Measurements from ENCODE around the gene ZZZ3. TPM values are rescaled to one million over a fixed set of nuclear protein-coding genes. Genes with fewer than 3 reads are reported as not detected.
"Not testable (repeated sequence)": the region's sequence is repeated elsewhere in the genome, so short reads cannot be mapped to it uniquely, and the experiment has no call there.

ZZZ3 gene
- total RNA-seq, 2 experiments from 2014 or later = 51.4 to 66.4 TPM

DNA sequence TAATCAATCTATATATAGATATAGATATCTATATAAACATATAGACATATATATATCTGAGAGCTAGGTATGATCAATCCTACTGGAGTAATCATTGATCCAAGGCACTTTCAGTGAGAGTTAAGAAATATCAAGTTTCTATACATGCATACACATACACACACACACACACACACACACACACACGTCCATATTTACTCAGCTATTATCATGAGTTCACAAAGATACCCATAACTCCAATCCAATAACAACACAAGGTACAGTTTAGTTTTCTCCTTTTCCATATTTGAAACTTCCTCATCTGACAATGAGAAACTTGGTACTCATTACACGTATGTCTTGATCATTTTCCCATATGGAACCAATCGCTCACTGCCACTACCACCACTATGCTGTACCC, 27.3 kb upstream of the ZZZ3 start:
- BruUV-seq (replicated peaks) = no TSS peak
- Histone ChIP-seq H3K79me2 (ENCODE audit: insufficient read depth, low read depth, low read length) (no peaks in the 10 kb centered on the region), H3K4me3 (ENCODE audit: low read depth, low read length, poor library complexity, severe bottlenecking) (no peak overlapping the region), H2AFZ (ENCODE audit: low read length) (no peak overlapping the region), H3K9me2 (ENCODE audit: insufficient read depth, low read length) (no peaks in the 10 kb centered on the region), H3K27ac (ENCODE audit: low read depth, low read length, poor library complexity, severe bottlenecking) (no peak overlapping the region), H4K20me1 (ENCODE audit: insufficient read depth, low read length) (no peaks in the 10 kb centered on the region), H3K9me3 (ENCODE audit: low read length) (no peaks in the 10 kb centered on the region), H3K4me1 (ENCODE audit: insufficient read depth, low read length, poor library complexity, severe bottlenecking) (no peaks in the 10 kb centered on the region), H3K4me2 (ENCODE audit: low read length) (no peak overlapping the region), H3K36me3 (ENCODE audit: insufficient read depth, low read length) (peaks cover 76% of the 10 kb centered on the region)
- intact Hi-C loops (cut with micrococcal nuclease; ENCODE audit: unreplicated experiment) = loop anchor here (10.0 kb wide), 1 partner anchor 195 kb away; no protein-coding TSS in a partner anchor
- ChIA-PET POLR2A (interaction anchor here (0.7 to 1.1 kb wide), 2 partner anchors 9 to 442 kb away, joined by 3 read pairs; no protein-coding TSS in a partner anchor), CTCF (ENCODE audit: unreplicated experiment) (no interaction called here)
- DNase-seq (ENCODE audit: low spot score) = no peak
- no peak for TF ChIP-seq EZH2phosphoT487 (IDR thresholded peaks at IDR 0.05; ENCODE audit: borderline replicate concordance, low read depth, low read length)
- TF ChIP-seq, protein P1, sequence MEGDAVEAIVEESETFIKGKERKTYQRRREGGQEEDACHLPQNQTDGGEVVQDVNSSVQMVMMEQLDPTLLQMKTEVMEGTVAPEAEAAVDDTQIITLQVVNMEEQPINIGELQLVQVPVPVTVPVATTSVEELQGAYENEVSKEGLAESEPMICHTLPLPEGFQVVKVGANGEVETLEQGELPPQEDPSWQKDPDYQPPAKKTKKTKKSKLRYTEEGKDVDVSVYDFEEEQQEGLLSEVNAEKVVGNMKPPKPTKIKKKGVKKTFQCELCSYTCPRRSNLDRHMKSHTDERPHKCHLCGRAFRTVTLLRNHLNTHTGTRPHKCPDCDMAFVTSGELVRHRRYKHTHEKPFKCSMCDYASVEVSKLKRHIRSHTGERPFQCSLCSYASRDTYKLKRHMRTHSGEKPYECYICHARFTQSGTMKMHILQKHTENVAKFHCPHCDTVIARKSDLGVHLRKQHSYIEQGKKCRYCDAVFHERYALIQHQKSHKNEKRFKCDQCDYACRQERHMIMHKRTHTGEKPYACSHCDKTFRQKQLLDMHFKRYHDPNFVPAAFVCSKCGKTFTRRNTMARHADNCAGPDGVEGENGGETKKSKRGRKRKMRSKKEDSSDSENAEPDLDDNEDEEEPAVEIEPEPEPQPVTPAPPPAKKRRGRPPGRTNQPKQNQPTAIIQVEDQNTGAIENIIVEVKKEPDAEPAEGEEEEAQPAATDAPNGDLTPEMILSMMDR (conservative IDR thresholded peaks at IDR 0.05; ENCODE audit: low read length) = no peak

DNA sequence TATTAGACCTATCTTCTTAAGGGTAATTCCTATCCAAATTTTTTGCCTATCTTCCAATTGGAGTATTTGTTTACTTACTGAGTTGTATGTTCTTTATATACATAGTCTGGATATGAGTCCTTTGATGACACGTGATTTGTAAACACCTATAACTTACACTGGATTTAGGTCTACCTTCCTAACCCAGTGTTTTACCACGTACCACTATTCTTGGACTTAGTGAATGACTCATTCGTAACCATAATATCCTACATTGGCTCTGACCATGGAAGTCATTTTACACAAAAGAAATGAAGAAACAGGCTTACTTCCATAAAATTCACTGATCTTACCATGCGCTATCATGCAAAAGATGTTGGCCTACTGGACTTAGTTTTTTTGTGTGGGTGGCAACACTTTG, 23.9 kb upstream of the ZZZ3 start:
- Histone ChIP-seq H3K27ac (ENCODE audit: low read depth, low read length, poor library complexity, severe bottlenecking) (no peak overlapping the region), H3K4me2 (ENCODE audit: low read length) (no peak overlapping the region), H3K4me3 (ENCODE audit: low read depth, low read length, poor library complexity, severe bottlenecking) (no peak overlapping the region), H3K9me2 (ENCODE audit: insufficient read depth, low read length) (no peaks in the 10 kb centered on the region), H4K20me1 (ENCODE audit: insufficient read depth, low read length) (no peaks in the 10 kb centered on the region), H3K79me2 (ENCODE audit: insufficient read depth, low read depth, low read length) (no peaks in the 10 kb centered on the region), H3K36me3 (ENCODE audit: insufficient read depth, low read length) (peaks cover 49% of the 10 kb centered on the region), H3K9me3 (ENCODE audit: low read length) (no peaks in the 10 kb centered on the region), H2AFZ (ENCODE audit: low read length) (no peak overlapping the region), H3K4me1 (ENCODE audit: insufficient read depth, low read length, poor library complexity, severe bottlenecking) (no peaks in the 10 kb centered on the region)
- ChIA-PET CTCF (ENCODE audit: unreplicated experiment) (no interaction called here), POLR2A (no interaction called here)
- no peak for TF ChIP-seq EZH2phosphoT487 (IDR thresholded peaks at IDR 0.05; ENCODE audit: borderline replicate concordance, low read depth, low read length)
- TF ChIP-seq, protein P1 (conservative IDR thresholded peaks at IDR 0.05; ENCODE audit: low read length) = no peak
- BruUV-seq (replicated peaks) = no TSS peak
- no peak for DNase-seq (ENCODE audit: low spot score)
- intact Hi-C loops (cut with micrococcal nuclease; ENCODE audit: unreplicated experiment) = no loop called here

DNA sequence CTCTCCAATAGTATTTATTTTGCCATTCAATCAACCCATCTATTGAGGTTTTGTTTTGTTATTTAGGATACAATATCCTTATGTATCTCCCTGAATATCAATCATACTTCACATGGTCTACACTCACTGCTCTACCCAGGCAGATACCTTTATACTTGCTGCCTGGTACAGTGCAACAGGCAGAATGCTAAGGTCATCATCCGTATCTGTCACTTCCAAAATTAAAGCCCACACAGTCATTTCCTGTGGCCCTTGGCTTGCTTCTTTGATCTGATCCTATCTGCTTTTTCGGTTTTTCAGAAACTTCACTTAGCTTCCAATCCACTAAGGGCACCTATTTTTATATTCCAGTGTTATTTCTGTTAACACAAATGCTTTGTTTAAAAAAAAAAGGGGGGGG, 22.3 kb upstream of the ZZZ3 start:
- ChIA-PET POLR2A (interaction anchor here (1.1 to 1.3 kb wide), 2 partner anchors 34 to 141 kb away, joined by 3 to 5 read pairs; no protein-coding TSS in a partner anchor), CTCF (ENCODE audit: unreplicated experiment) (no interaction called here)
- Histone ChIP-seq H4K20me1 (ENCODE audit: insufficient read depth, low read length) (no peaks in the 10 kb centered on the region), H3K4me2 (ENCODE audit: low read length) (no peak overlapping the region), H3K4me1 (ENCODE audit: insufficient read depth, low read length, poor library complexity, severe bottlenecking) (no peaks in the 10 kb centered on the region), H2AFZ (ENCODE audit: low read length) (no peak overlapping the region), H3K9me2 (ENCODE audit: insufficient read depth, low read length) (no peaks in the 10 kb centered on the region), H3K4me3 (ENCODE audit: low read depth, low read length, poor library complexity, severe bottlenecking) (no peak overlapping the region), H3K27ac (ENCODE audit: low read depth, low read length, poor library complexity, severe bottlenecking) (no peak overlapping the region), H3K79me2 (ENCODE audit: insufficient read depth, low read depth, low read length) (no peaks in the 10 kb centered on the region), H3K9me3 (ENCODE audit: low read length) (no peaks in the 10 kb centered on the region), H3K36me3 (ENCODE audit: insufficient read depth, low read length) (peaks cover 40% of the 10 kb centered on the region)
- no TSS peak for BruUV-seq (replicated peaks)
- no peak for DNase-seq (ENCODE audit: low spot score)
- TF ChIP-seq, protein P1 (conservative IDR thresholded peaks at IDR 0.05; ENCODE audit: low read length) = no peak
- intact Hi-C loops (cut with micrococcal nuclease; ENCODE audit: unreplicated experiment) = loop anchor here (5.0 kb wide), 1 partner anchor 98 kb away; no protein-coding TSS in a partner anchor

DNA sequence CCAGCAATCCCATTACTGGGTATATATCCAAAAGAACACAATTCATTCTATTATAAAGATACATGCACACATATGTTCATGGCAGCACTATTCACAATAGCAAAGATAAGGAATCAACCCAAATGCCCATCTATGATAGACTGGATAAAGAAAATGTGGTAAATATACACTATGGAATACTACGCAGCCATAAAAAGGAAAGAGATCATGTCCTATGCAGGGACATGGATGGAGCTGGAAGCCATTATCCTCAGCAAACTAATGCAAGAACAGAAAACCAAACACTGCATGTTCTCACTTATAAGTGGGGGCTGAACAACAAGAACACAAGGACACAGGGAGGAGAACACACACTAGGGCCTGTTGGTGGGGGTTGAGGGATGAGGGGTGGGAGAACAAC, 17.2 kb upstream of the ZZZ3 start:
- intact Hi-C loops (cut with micrococcal nuclease; ENCODE audit: unreplicated experiment) = loop anchor here (5.0 kb wide), 1 partner anchor 103 kb away; no protein-coding TSS in a partner anchor
- H4K20me1 ChIP-seq (ENCODE audit: insufficient read depth, low read length); H3K4me1 ChIP-seq (ENCODE audit: insufficient read depth, low read length, poor library complexity, severe bottlenecking); BruUV-seq (replicated peaks); H3K9me2 ChIP-seq (ENCODE audit: insufficient read depth, low read length); DNase-seq (ENCODE audit: low spot score); H3K27ac ChIP-seq (ENCODE audit: low read depth, low read length, poor library complexity, severe bottlenecking); H2AFZ ChIP-seq (ENCODE audit: low read length); H3K4me2 ChIP-seq (ENCODE audit: low read length); H3K9me3 ChIP-seq (ENCODE audit: low read length); POLR2A ChIA-PET; H3K4me3 ChIP-seq (ENCODE audit: low read depth, low read length, poor library complexity, severe bottlenecking); H3K79me2 ChIP-seq (ENCODE audit: insufficient read depth, low read depth, low read length): not testable (repeated sequence)
- H3K36me3 ChIP-seq (ENCODE audit: insufficient read depth, low read length) = peaks cover 11% of the 10 kb centered on the region
- CTCF ChIA-PET (ENCODE audit: unreplicated experiment) = interaction anchor here (0.5 kb wide), 1 partner anchor 80 kb away, joined by 14 read pairs; the partner anchor contains the start of gene MIGA1

Data from OCI-LY7 (cell line).